Neural cell (in vitro differentiated cells): Measurements from ENCODE around the gene RALA.

Experiments used
- EP300 ChIP-seq: fragments of 450-650 bp; conservative IDR thresholded peaks from 2 replicates; pipeline ENCODE4 v1.6.1; 2014; ENCODE audit warnings: antibody characterized with exemption, mild to moderate bottlenecking, moderate library complexity; ENCODE audit not compliant: poor library complexity, severe bottlenecking
- EZH2 ChIP-seq: fragments of 200-600, 300-800 bp; shearing (Covaris generic), sonication (generic); IDR thresholded peaks from 2 replicates; pipeline ENCODE4 v1.6.1; 2014; ENCODE audit warnings: antibody characterized with exemption, low read length, borderline replicate concordance, mild to moderate bottlenecking; ENCODE audit not compliant: insufficient read depth, poor library complexity, severe bottlenecking
- MXI1 ChIP-seq: fragments of 450-650 bp; conservative IDR thresholded peaks from 2 replicates; pipeline ENCODE4 v1.6.1; 2014; ENCODE audit warnings: antibody characterized with exemption, mild to moderate bottlenecking; ENCODE audit not compliant: poor library complexity, severe bottlenecking
- POLR2AphosphoS5 ChIP-seq: IDR thresholded peaks from 2 replicates; pipeline ENCODE4 v1.6.1; 2012
- RAD21 ChIP-seq: fragments of 450-650 bp; conservative IDR thresholded peaks from 2 replicates; pipeline ENCODE4 v1.6.1; 2014; ENCODE audit warnings: antibody characterized with exemption, mild to moderate bottlenecking, moderate library complexity
- SMC3 ChIP-seq: fragments of 450-650 bp; conservative IDR thresholded peaks from 2 replicates; pipeline ENCODE4 v1.6.1; 2014; ENCODE audit warnings: antibody characterized with exemption, mild to moderate bottlenecking, moderate library complexity; ENCODE audit not compliant: poor library complexity
- TAF1 ChIP-seq: IDR thresholded peaks from 2 replicates; pipeline ENCODE4 v1.6.1; 2012; ENCODE audit warnings: low read depth
- TF ChIP-seq, protein P1 (sequence below): fragments of 450-650 bp; IDR thresholded peaks from 2 replicates; pipeline ENCODE4 v1.5.1; 2014; ENCODE audit warnings: antibody characterized with exemption, mild to moderate bottlenecking, moderate library complexity; ENCODE audit not compliant: poor library complexity, severe bottlenecking
- TF ChIP-seq, protein P2 (sequence below): IDR thresholded peaks from 2 replicates; pipeline ENCODE4 v1.6.1; 2012; ENCODE audit warnings: borderline replicate concordance

DNA sequence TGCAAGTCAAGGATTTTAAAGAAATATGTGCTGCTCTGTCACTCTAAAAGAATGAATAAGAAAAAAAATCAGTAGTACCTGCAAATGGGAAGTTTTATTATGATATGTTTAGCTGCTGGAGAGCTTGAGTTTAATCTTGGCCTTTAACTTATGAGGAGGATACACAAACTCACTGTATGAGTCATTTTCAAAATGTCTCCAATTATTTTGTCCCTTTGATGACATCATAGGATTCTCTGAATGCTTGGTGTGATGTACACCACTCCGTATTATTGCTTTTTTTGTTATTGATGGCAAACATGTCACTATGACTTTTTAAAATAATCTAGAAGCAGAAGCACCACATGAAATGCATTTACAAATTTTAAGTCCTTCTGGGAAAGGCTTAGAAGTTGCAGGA, 125.8 kb downstream of the RALA start:
- TF ChIP-seq, protein P1, sequence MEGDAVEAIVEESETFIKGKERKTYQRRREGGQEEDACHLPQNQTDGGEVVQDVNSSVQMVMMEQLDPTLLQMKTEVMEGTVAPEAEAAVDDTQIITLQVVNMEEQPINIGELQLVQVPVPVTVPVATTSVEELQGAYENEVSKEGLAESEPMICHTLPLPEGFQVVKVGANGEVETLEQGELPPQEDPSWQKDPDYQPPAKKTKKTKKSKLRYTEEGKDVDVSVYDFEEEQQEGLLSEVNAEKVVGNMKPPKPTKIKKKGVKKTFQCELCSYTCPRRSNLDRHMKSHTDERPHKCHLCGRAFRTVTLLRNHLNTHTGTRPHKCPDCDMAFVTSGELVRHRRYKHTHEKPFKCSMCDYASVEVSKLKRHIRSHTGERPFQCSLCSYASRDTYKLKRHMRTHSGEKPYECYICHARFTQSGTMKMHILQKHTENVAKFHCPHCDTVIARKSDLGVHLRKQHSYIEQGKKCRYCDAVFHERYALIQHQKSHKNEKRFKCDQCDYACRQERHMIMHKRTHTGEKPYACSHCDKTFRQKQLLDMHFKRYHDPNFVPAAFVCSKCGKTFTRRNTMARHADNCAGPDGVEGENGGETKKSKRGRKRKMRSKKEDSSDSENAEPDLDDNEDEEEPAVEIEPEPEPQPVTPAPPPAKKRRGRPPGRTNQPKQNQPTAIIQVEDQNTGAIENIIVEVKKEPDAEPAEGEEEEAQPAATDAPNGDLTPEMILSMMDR: no peak
- TF ChIP-seq POLR2AphosphoS5: no peak
- no peak for TF ChIP-seq EP300
- TF ChIP-seq RAD21: no peak
- TF ChIP-seq, protein P2, sequence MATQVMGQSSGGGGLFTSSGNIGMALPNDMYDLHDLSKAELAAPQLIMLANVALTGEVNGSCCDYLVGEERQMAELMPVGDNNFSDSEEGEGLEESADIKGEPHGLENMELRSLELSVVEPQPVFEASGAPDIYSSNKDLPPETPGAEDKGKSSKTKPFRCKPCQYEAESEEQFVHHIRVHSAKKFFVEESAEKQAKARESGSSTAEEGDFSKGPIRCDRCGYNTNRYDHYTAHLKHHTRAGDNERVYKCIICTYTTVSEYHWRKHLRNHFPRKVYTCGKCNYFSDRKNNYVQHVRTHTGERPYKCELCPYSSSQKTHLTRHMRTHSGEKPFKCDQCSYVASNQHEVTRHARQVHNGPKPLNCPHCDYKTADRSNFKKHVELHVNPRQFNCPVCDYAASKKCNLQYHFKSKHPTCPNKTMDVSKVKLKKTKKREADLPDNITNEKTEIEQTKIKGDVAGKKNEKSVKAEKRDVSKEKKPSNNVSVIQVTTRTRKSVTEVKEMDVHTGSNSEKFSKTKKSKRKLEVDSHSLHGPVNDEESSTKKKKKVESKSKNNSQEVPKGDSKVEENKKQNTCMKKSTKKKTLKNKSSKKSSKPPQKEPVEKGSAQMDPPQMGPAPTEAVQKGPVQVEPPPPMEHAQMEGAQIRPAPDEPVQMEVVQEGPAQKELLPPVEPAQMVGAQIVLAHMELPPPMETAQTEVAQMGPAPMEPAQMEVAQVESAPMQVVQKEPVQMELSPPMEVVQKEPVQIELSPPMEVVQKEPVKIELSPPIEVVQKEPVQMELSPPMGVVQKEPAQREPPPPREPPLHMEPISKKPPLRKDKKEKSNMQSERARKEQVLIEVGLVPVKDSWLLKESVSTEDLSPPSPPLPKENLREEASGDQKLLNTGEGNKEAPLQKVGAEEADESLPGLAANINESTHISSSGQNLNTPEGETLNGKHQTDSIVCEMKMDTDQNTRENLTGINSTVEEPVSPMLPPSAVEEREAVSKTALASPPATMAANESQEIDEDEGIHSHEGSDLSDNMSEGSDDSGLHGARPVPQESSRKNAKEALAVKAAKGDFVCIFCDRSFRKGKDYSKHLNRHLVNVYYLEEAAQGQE: no peak
- TF ChIP-seq TAF1: no peak
- TF ChIP-seq MXI1: no peak
- TF ChIP-seq EZH2: no peak
- no peak for TF ChIP-seq SMC3
